HuH-7.5 (cell line): ENCODE results near the gene SDHAF4.
A peak's percentile ranks its signal among the peaks of the same experiment; 100 is the strongest.
"Not testable (repeated sequence)": the region's sequence is repeated elsewhere in the genome, so short reads cannot be mapped to it uniquely, and the experiment has no call there.

Experiments
- DNase-seq: peaks from one replicate; pipeline ENCODE4 v3.0.0; 2011; ENCODE audit warnings: low spot score

SDHAF4 gene

DNA sequence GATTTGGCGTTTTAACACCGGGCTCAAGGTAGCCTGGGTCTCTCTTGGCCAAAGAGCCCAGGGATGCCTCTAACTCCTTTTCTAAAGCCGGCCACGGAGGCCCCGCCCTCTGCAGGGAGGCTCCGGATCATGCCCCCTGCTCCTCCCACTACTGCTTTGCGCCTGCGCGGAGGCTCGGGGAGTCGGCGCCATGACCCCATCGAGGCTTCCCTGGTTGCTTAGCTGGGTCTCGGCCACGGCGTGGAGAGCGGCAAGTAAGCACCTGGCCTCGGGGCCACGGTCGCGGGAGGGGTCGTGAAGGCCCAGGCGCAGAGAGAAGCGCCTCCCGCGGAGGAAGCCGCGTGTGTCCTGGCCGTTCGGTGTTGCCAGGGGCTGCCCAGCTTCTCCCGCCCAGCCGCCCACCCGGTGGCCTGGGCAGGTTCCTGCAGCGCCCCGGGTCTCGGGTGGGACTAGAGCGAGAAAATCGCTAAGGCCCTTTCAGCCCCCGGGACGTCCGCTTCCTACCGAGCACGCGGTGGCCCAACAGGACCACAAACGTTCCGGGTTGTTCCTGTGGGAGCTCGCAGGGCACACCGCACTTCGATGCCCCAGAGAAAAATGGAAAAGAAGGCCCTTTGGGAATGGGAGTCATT, at the start of gene SDHAF4:
TSS of gene SDHAF4 (plus strand) at position 180 of the 632 bp plus-strand sequence. CDS start at position 191, 11 bp downstream.
- peak; percentile 89 for DNase-seq

DNA sequence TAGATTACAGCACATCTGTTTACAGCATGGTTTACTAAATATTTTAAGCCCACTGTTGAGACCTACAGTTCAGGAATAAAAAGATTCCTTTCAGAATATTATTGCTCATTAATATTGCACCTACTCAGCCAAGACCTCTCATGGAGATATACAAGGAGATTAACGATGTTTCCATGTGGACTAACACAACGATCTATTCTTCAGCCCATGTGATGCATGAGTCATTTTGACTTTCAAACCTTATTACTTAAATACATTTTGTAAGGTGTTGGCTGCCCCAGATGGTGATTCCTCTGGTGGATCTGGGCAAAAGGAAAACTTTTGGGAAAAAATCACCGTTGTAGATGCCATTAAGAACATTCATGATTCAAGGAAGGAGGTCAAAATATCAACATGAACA, 48.0 kb upstream of the SDHAF4 start:
- DNase-seq = no peak

DNA sequence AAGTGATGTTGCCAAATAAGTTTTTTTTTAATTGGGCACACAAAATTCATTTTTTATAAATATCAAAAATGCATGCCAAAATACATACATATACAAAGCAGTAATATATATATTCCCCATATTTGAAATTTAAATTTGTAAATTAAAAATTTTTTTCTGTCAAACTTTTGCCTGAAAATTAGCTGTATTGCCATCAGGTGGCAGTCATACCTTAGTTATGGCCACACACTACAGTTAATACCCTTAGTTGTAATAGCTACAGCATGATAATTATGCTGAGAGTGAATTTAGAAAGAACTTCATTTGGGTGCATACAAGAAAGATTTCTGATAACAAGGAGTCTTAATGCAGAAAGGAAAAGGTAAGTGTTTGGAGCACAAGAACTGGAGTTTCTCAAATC, 46.2 kb upstream of the SDHAF4 start:
- DNase-seq = peak; percentile 5

DNA sequence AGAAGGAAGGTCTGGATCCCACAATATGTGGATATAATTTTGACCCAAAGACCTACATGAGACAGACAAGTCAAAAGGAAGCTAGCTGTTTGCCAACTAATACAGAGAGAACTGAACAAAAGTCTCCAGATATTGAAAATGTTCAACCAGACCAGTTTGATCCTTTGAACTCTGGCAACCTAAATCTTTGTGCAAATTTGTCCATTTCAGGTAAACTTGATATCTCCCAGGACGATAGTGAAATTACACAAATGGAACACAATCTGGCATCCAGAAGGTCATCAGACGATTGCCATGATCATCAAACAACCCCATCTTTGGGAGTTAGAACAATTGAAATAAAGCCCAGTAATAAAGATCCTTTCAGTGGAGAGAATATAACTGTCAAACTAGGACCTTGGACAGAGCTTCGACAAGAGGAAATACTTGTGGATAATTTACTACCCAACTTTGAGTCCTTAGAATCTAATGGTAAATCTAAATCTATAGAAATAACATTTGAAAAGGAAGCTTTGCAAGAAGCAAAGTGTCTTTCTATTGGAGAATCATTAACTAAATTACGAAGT, 41.9 kb upstream of the SDHAF4 start:
- no peak for DNase-seq

DNA sequence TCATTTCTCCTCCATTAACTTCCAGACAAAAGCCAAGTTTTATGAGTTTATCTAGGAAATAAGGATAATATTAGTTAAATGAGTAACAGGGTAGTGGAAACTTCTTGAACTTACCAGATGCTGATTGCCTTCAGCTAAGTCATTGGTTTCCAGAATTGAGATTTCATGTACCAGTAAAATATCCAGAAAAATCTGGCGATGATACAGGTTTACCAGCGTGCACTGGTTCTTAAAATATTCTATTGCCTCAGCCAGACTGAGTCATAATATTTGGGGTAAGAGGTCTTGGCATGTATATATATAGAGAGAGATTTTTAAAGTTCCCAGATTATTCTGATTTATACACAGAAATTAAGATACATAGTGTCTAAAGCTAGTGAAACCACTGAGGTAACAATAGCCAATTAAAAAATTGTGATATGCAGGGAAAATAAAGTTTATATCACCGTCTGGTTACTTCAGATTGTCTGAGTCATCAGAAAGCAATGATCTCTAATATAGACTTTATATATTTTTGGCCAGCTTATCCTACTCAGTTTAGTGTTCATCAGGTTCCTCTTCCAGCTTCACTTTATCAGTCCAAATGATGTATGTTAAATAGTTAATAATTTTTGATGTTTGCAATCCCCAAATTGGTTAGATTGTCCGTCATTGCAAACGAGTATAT, 39.5 kb upstream of the SDHAF4 start:
- DNase-seq = no peak

DNA sequence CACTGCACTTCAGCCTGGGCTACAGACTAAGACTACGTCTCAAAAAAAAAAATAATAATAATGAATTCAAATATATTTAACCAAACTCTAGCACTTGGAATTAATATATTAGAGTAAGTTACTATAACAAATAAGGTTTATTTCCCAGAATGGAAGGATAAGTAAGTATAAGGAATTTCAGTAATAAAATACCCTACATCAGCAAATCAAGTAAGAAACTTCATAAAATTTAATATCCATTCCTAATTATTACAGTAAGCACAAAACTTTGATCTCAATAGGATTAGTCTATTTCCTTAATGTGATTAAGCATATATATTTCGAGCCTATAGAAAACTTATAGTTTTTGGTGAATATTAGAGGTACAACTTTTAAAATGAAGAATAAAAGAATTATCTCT, 36.7 kb upstream of the SDHAF4 start:
- DNase-seq = no peak

DNA sequence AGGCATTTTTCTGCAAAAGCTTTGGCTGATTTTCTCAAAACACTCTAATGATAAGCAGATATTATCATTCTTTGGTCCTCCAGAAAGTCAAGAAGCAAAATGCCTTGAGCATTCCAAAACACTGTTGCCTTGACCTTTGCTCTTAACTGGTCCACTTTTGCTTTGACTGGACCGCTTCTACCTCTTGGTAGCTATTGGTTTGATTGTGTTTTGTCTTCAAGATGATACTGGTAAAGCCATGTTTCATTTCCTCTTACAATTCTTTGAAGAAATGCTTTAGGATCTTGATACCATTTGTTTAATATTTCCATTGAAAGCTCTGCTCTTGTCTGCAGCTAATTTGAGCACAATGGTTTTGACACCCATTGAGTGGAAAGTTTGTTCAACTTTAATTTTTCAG, 35.6 kb upstream of the SDHAF4 start:
- no peak for DNase-seq

DNA sequence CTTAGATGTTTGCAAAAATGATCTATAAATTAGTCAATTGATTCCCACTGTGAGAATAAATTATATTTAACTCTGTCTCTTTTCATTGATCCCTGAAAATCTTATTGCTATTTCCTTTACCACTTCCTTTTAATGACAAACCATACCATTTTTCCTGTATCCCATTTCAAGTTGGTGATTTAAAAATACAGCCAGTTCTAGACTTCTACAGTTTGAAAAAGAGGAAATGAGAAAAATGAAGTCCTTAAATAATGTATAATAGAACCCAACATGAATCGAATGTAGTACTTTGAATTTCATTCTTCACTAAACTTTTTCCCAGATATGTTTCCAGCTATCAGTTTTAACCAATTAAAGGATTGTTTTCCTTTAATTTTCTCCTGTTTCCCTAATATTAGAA, 29.5 kb upstream of the SDHAF4 start:
- DNase-seq = no peak

DNA sequence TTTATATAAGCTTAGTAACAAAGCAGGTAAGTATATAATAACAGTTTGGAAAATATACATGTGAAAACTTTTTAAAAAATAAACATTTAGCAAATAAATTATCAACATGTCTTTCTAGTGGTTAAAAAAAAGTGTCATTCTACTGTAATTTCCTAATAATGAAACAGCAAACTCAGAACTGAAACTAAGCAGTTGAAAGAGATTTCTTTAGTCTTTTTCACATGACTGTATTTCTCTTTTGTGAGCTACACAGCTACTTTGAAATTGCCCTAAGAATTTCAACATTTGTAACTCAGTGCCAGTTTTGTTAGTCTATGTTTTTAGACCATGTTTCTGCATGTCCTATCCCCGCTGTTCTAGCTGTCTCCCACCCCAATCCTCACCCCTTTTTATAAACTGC, 28.4 kb upstream of the SDHAF4 start:
- no peak for DNase-seq

DNA sequence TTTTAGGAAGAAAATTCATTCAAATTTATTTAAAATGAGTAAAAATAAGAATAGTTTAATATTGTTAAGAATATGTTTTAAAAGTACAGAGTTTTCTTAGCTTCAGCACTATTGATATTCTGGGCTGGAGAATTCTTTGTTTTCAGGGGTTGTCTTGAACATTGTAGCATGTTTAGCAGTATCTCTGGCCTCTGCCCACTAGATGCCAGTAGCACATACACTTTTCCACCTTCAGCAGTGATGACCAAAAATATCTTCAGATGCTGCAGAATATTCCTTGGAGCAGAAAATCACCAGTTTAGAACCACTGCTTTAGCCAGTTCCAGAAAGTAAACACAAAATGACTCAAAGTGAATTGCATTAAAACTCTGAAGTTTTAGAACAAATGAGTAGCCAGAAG, 19.4 kb upstream of the SDHAF4 start:
- DNase-seq = no peak

DNA sequence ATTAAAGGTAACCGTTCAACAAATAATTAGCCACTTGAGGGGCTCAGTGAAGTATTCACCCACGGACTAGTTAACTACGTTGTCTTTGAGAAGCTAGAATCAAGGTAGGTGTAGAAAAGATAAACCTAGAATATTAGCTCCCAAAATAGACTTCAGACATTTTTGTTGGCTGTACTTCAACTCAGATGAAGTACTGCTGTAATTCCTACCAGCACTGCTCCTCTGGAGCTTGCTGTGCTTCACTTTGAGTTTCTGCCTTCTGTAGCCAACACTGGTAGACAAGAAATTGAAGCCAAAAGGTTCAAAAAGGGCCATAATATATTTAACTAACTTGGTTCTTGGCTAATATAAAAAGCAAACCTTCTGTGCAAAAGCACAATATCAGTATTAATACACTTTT, 18.8 kb upstream of the SDHAF4 start:
- DNase-seq = no peak

DNA sequence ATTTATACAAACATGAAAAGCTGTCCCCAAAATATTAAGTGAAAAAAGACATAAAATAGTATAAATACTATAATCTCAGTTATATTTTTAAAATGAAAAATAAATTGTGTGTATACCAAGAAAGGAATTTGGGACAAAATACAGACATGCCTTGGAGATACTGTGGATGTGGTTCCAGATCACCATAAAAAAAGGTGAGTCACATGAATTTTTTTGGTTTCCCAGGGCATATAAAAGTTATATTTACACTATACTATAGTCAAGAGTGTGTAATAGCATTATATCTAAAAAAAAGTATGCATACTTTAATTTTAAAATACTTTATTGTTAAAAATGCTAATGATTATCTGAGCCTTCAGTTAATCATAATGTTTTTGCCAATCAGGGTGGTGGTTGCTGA, 17.4 kb upstream of the SDHAF4 start:
- no peak for DNase-seq

DNA sequence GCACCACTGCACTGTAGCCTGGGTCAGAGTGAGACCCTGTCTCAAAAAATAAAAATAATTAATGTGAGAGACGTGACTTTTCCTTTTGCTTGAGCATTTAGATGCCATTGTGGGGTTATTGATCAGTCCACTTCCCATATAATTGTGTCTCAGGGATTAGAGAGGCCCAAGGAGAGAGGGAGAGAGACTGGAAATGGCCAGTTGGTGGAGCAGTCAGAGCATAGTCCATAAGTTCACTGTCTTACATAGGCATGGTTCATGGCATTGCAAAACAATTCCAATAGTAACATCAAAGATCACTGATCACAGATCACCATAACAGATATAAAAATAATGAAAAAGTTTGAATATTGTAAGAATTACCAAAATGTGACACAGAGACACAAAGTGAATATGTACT, 15.2 kb upstream of the SDHAF4 start:
- DNase-seq = no peak

DNA sequence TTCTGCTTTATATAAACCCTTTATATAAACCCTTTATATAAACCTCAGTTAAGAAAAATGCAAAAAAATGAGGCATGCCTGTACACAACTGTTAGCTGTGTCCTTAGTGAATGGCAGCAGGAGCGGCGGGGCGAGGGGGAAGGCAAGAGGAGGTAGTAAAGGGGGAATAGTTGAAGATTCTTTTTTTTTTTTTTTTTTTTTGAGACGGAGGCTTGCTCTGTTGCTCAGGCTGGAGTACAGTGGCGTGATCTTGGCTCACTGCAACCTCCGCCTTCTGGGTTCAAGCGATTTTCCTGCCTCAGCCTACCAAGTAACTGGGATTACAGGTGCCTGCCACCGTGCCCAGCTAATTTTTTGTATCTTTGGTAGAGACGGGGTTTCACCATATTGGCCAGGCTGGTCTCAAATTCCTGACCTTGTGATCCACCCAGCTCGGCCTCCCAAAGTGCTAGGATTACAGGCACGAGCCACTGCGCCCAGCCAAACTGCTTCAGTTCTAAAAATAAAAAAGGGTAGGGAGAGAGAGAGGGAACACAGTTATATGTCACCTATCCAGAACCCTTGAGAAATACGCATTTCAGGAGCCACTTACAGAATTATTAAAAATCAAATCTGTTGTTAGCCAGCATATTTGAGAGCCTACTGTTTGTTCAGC, 14.3 kb upstream of the SDHAF4 start:
- not testable (repeated sequence) for DNase-seq

DNA sequence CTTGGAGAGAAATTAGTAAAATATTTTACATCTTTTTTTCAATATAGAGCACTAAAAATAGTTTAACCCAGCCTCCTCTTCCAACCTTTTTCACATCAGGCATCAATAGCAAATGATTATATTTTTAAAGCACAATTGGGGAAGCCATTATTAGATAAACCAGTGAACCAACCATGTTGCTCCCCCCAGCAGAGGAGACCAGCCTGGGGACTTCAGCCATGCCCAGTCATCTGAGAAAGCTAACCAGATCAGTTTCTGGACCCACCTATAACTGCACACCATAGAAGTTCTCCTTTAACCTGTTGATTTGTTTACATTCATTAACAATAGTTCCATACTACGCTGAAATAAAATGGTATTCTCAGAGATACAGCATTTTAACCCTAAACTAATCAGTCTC, 13.8 kb upstream of the SDHAF4 start:
- no peak for DNase-seq

DNA sequence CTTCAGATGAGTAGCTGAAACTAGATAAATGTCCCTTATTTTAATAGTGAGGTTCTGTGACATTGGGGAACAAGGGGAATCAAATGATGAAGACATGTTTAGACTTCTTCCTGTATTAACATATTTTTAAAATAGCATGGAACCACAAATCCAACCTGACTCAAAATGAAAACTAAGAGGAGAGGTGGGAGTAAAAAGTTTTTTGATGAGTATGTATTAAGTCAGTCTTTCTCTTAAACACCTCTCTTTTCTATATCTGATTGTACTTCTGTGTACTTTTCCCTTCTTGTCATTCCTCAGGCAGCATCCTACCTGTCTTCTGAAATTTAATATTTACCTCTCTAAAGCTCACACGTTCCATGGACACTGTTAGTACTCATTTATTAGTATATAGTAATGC, 8.7 kb upstream of the SDHAF4 start:
- no peak for DNase-seq

DNA sequence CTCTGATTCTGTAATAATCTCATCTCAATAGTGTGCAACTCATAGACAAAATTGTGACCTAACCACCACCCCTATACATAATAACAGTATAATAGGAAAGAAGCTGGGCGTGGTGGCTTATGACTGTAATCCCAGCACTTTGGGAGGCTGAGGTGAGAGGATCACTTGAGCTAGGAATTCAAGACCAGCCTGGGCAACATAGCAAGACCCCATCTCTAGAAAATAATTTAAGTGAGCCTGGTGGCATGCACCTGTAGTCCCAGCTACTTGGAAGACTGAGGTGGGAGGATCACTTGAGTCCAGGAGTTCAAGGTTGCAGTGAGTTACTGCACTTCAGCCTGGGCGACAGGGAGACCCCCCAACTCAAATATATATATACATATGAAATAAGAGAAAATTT, 4.3 kb upstream of the SDHAF4 start:
- DNase-seq = not testable (repeated sequence)

DNA sequence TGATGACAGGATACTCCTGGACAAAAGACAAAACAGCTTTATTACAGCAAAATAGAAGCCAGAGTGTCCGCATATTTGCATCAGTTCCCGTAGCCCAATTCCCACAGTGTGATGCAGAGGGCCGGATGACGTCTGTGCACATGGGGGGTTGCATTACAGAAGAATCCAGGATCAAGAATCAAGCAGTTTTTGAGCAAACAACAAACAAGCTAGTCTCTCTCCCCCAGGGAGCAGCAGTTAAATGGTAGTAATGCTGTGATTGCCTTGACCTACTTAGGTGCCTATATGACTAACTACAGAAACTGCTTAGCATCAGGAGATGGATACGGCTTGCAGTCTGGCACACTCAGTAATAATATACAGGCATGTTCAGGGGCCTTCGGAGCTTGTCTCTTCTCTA, 3.2 kb upstream of the SDHAF4 start:
- DNase-seq = no peak

DNA sequence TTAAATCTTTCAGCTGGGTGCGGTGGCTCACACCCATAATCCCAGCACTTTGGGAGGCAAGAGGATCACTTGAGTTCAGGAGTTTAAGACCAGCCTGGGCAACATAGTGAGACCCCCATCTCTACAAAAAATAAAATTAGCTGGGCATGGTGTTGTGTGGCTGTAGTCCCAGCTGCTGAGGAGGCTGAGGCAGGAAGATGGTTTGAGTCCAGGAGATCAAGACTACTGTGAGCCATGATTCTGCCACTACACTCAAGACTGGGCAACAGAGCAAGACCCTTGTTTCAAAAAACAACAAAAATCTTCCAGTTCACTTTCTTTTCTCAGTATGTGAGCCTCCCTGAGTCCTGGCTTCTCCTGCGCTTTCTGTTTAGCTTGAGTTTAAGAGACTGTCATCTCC, 7.9 kb downstream of the SDHAF4 start:
- no peak for DNase-seq

DNA sequence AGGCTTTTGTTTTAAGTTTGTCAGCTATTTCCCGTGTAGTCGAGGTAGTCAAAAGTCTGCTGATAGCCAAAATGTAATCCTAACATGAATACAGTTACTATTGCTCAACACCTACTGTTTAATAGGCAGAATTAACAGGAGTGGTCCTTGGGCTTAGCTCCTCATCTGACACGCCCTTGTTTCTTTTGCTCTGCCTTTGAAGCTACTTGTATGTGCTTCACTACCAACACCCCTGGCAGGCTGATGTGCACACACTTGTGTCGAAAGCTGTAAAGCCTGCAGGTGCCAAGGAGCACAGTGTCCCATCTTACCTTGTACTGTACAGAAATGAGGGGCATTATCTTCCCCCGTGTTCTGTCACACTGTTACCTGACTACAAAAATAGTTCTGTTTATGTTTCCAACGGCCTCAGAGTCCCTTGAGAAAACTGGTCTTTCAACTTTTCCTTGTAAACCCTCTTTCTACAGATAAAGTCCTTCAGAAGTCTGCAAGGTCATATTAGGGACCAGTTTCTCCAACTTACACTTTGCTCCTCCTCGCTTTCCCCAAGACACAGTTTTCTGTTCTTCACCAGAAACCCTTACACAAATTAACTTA, 9.3 kb downstream of the SDHAF4 start:
- DNase-seq = no peak

DNA sequence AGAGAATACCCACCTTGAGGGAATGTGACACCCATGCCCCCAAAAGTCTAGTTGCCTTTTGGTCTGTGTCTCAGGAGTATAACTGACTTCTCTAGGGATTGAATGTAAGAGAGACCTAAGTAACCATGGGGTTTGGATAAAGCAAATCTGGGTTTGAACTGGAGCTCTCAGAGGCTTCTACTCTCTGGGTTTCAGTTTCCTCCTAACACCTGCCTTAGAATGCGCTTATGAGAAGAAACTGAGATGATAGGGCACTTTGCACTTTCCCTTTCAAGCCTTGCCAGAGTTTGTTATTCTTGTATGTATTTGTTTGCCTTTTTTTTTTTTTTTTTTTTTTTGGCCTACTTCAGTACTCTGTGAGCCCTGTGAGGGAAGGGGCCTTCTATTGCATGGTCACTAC, 19.4 kb downstream of the SDHAF4 start:
- no peak for DNase-seq

DNA sequence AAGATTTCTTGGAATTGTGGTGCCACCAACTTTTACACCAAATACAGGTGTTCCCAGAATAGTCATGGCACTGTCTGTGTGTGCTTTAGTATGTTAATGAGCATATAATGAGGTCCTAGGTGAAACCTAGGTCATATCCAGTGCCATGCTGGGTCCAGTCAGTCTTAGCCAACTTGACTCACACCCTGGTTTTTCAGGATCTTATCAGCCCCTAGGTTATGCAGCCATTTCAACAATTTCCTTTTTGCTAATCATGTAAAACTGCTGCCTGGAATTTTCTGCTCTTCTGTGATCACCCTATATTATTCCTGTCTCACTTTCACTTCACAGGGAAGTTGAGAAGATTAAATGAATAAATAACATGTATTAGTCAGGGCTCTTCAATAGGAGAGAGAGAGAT, 23.7 kb downstream of the SDHAF4 start:
- no peak for DNase-seq
